Islet precursor cell (in vitro differentiated cells): Measurements from ENCODE around the gene WARS2.

Experiments
- DNase-seq: peaks from one replicate; pipeline ENCODE4 v3.0.0-alpha.2; 2018

Gene WARS2

DNA sequence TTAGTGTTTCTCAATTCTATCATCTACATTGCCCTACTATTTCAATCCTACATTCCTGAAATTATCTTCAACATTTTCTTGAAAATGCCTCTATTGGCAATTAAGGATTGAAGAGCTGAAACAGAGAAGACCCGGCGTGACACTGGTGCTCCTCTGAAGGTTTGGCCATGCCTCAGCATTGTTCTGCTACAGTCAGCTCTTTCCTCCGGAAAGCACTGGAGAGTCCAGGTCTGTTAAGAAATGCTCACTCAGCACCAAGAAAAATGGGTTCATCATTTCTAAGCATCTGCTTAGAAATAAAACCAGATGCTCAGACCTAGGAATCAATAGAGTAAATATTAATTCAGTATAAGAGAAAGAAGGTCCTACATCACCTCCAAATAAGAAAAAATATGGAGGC is 58.8 kb downstream of the WARS2 start:
- no peak for DNase-seq

- DNase-seq: no peak
Observed at GRCh38 chr1:119081267-119081666, 59.2 kb downstream of the WARS2 start.

- peak; percentile 95 for DNase-seq
Observed at GRCh38 chr1:119080586-119080985, 59.9 kb downstream of the WARS2 start.

DNA sequence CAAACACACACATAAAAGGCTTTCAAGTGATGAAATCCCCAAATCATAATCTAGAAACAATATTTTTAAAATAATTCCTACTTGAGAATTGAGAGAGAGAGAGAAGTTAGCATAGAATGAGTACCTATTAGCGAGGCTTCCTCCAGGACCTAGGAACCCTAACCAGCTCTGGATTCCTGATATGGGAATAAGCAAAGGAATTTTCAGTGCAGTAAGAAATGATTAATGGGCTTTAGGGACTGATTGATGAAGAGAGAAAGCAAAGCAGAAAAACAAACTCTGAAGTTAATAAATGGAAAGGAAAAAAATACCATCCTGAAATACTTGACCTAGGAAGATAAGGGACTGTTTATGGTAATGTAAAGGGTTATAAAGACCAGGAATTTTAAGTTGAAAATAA is 60.6 kb downstream of the WARS2 start:
- DNase-seq: no peak

GRCh38 chr1:119075614-119076013 is 64.8 kb downstream of the WARS2 start:
- no peak for DNase-seq

- DNase-seq: no peak
Observed at GRCh38 chr1:119071321-119071720, 69.1 kb downstream of the WARS2 start.

DNA sequence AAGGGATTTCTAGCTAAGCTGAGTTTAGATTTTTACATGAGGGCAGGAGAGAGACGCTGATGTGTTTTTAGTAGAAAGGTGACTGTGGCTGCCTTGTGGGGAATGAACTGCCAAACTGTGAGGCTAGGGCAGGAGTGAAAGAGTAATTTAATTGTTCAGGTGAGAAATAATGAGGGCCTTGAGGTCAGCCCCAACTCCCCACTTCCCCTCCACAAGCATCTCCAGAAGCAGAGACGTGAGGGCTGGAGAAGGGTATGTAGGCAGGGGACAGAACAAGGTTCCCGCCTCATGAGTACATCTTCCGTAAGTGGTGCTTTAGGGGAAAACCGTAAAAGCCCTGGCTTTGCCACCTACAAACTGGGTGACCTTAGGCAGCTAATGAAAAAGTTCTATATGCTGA is 70.8 kb downstream of the WARS2 start:
- DNase-seq: no peak

GRCh38 chr1:119068427-119068826 is 72.0 kb downstream of the WARS2 start:
- DNase-seq: no peak

DNA sequence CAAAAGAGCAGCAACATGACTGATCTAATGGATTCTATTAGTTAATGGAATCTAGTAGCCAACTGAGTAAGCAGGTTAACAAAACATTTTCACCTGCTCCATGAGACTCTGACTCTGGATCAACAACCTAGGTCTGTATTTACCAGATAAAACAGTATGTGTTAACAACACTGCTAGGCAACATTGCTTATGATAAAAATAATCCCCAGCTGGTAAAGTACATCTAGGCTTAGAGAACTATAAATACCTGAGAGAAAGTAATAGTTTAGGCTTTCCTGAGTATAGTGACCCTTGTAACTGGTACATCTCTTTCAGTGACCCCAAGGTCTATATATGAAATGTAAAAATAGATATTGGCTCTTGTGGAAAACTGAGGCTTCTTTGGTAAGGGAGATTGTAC is 78.8 kb downstream of the WARS2 start:
- no peak for DNase-seq

- no peak for DNase-seq
Observed at GRCh38 chr1:119055568-119055967, 84.9 kb downstream of the WARS2 start.

GRCh38 chr1:119053917-119054316 is 86.5 kb downstream of the WARS2 start:
- DNase-seq: no peak

DNA sequence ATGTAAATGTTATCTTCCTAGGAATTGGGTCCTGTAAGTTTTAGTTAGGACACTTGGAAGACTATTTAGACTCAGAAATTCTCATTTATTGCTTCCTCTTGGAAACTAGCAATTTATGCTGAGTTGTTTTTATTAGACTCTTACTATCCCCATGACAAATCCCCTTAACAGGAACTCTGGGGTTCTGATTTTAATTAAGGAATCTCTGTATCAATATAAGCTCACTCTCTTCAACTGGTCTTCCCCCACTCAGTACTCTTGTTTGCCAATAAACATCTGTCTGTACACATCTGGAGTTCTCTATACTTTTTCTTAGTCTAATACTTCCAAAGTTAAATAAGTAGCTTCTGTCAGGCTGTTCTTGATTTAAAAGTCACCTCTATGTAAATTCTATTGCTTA is 88.2 kb downstream of the WARS2 start:
- no peak for DNase-seq

DNA sequence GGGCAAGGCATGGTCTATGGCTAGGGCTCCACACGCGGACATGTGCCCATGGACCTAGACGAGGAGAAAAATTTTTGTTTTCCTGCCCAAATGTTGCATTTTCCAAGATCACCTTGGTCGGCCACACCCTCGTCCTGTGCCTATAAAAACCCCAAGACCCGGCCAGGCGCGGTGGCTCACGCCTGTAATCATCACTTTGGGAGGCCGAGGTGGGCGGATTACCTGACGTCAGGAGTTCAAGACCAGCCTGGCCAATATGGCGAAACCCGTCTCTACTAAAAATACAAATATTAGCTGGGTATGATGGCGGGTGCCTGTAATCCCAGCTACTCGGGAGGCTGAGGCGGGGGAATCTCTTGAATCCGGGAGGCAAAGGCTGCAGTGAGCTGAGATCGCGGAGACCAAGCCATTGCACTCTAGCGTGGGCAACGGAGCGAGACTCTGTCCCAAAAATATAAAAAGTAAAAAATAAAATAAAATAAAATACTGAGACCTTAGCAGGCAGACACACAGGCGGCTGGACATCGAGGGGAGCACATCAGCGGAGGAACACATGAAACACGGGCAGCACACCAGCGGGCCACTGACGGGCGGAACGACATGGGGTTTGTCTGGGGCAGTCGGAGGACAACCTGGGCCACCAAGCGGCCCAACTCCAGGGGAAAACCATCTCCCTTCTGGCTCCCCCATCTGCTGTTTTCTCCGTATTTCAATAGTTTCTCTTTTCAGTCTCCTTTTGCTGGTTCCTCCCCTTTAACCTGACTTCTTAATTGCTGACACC is 91.6 kb downstream of the WARS2 start:
- DNase-seq: no peak

DNA sequence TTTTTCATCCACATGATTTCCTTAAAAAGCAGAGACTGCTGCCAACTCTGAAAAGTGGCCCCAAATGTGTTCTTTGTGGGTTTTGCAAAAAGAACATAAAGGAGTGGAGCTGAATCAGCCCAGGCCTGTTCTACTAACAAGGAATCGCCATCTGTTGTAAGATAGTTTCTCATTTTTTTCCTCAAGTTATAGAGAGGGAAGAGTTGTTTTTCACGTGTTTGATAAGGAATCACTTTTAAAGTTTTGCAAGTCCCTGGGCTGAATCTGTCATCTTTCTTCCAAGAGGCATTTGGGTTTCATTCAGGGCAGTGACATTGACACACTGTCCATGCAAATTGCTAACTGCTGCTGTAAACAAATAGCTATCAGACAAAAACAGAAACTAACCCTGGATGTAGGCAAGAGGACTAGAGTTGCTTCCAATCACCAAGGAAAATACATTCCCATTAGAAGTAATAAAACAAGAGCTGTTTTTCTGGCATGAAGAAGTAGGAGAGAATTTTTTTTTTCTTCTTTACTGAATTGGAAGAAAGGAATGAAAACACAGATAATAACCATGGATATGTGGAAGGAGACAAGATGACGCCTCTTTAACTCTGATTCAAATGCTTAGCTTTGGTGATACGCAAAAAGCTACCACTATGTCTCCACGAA is 93.5 kb downstream of the WARS2 start:
- no peak for DNase-seq

DNA sequence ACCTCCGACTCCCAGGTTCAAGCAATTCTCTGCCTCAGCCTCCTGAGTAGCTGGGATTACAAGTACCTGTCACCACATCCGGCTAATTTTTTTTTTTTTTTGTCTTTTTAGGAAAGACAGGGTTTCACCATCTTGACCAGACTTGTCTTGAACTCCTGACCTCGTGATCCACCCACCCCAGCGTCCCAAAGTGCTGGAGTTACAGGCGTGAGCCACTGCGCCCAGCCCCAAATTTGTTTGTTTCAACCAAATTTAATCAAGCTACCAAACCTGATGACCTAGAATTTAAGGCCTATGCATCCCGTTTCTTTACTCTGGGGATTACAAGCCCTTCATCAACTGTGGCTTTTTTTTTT is 94.0 kb downstream of the WARS2 start:
- no peak for DNase-seq

DNA sequence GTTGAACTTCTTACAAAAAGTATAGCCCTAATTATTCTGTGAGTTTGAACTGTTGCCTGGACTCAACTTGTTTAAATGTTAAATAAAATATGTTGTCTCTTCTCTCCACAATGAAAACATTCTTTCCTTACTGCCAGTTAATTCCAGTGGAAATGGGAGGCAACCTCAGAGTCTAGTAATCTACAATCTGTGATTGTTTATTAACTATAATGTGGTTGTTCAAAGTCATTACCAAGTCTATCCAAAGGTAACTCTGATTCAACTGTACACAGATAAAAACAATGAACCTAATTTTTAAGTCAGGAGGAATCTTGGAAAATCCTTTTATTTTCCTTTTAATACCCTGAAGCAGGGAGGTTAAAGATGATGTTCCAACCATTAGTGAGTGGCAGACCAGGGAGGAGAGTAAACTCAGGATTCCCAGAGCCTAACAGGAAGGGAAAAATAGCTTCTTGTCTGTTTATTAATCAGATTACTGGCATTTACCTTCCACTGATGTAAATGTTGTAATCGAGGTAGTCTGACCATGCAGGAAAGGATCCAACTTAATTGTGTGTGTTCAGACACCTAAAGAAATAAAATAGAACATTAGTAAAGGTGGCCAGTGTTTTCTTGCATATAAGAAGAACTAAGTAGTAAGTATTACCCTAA is 95.2 kb downstream of the WARS2 start:
- DNase-seq: no peak

GRCh38 chr1:119040906-119041305 is 99.5 kb downstream of the WARS2 start:
- no peak for DNase-seq

DNA sequence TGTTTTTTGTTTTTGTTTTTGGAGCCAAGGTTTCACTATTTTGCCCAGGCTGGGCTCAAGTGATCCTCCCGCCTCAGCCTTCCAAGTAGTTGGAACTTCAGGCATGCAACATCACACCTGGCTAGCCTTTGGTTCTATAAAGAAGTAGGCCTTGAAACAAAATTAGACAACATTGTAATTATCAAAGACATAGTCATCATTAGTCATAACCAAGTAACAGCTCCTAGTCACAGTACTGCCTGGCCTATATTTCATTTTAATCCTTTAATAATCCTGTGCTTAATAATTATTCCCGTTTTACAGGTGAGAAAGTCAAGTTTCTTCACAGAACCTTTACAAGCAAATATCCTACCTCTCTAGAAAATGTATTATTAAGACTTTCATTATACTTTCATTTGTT is 100.0 kb downstream of the WARS2 start:
- no peak for DNase-seq

DNA sequence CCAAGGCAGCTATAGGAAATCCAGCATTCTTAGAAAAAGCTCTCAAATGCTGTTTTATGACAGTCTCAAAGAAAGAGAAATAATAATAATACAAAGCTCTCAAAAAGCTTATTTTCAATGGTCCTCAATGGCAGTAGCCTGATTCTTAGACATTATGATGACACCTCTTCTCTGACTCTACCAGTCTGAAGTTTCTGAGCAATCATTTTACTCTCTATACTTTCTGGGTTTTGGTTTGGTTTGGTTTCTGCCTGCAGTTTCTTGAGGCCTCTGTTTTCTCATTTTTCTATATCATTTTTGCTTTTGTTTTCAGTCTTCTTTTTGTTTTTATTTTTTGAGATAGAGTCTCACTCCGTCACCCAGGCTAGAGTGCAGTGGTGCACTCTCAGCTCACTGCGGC is 102.1 kb downstream of the WARS2 start:
- no peak for DNase-seq

DNA sequence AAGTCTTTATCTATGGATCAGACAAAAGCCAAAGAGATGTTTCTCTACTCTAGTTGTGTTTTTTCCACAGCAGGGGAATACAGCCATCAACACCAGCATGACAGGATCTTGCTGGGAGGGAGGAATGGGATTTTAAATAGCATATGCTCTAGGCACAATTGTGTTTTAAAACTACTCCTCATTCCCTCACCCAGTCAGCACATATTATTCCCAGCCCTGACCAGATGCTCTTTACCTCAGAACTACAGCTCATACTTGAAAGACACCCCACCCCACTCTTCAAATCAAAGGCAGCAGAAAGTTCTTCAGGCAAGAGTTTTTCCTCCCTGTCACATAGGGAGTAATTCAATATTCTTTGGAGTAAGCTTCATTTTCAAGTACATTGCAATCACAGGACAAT is 106.1 kb downstream of the WARS2 start:
- no peak for DNase-seq

DNA sequence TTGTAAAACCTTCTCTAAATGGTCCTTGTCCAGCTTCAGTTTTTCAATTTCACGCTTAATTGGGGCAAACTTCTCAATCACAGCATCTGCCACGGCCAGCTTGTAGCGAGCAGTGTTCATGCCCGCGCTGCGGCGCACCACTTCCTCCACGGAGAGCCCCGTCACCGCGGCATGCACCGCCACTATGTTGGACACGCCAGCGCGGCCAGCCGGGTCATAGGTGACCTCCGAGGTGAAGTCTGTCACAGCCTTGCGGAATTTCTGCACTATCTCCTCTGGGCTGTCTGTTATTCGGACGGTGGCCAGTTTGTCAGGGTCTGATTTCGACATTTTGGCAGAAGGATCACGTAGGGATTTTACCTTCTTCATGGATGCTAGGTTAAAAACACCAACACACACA is 107.5 kb downstream of the WARS2 start:
- no peak for DNase-seq

- DNase-seq: no peak
Observed at GRCh38 chr1:119027759-119028158, 112.7 kb downstream of the WARS2 start.

DNA sequence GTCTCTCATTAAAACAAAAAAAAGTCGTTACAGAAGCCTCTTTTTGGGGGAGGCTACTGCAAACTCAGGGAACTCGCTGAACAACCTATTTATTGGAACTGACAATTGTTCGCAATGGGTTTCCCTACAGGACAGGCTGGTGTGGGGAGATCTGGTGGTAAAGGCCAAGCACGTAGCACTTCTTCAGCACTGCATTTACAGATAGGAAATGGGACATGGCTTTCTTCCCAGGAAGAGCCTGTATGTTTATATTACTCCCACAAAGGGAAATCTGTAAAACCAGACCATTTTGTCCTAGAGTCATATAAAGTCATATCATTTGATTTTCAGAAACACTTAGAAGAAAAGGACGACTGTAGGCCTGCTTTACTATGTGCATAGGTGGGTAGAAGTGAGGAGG is 113.5 kb downstream of the WARS2 start:
- DNase-seq: no peak

GRCh38 chr1:119015547-119015946 is 124.9 kb downstream of the WARS2 start:
- no peak for DNase-seq
